Dermis microvascular lymphatic vessel endothelial cell (primary cell): ENCODE data around the gene OR2G2. TPM values are rescaled to one million over a fixed set of nuclear protein-coding genes. Genes with fewer than 3 reads are reported as not detected.
A peak's percentile ranks its signal among the peaks of the same experiment; 100 is the strongest.

ENCODE experiments used
- DNase-seq, 2 donors: peaks; one replicate each; pipeline versions ENCODE4 v3.0.0 to v3.0.0-alpha.2; 2010; ENCODE audit warnings: low read depth in 2 of 2
- total RNA-seq: library from RNA; depleted of rRNA; stranded (reverse); fragments of >200 nt; gene quantifications from 2 replicates; pipeline ENCODE4 v1.2.1, GENCODE V29; 2014

The OR2G2 gene, protein sequence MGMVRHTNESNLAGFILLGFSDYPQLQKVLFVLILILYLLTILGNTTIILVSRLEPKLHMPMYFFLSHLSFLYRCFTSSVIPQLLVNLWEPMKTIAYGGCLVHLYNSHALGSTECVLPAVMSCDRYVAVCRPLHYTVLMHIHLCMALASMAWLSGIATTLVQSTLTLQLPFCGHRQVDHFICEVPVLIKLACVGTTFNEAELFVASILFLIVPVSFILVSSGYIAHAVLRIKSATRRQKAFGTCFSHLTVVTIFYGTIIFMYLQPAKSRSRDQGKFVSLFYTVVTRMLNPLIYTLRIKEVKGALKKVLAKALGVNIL
- not detected in 2 replicates for total RNA-seq

- no peak for DNase-seq
These were observed at the start of gene OR2G2 for GRCh38 chr1:247588060-247588459. Gene OR2G2, plus strand, starts transcription at chr1:247588360. Its CDS starts 0 bp downstream, at chr1:247588360.

DNA sequence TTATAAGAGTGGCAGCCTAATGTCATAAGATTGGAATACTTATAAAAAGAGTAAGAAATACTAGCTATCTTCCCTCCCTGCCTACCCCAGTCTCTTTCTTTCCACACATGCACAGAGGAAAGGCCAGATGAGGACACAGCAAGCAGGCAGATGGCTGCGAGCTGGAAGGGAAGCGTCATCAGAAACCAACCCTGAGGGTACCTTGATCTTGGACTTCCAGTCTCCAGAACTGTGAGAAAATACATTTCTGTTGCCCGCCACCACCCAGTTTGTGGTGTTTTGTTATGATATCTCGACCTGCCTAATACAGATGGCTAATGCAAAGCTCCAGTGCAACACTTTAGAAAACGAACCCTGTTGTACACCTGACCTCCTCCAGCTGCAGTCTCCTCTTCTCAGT, 49.6 kb upstream of the OR2G2 start:
- DNase-seq, result no peak

DNA sequence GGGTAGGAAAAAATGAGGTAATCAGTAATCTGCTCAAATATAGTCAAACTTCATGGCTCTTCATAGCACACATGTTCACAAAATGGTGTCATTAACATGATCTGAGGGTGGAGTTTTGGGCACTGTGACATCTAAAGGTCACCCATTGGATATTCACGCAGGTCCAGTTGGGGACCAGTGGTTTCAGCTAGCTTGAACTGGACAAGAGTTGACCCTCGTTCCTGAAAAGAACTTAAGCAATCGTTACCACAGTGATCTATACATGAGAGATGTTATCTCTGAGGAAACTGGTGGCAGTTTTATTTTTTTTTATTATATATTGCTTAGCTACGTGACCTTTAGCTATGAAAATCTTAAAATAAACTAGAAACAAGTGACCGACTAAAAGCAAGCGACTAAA, 48.9 kb upstream of the OR2G2 start:
- DNase-seq, result no peak

- no peak for DNase-seq
These were observed 47.6 kb upstream of the OR2G2 start for GRCh38 chr1:247540581-247540980.

- no peak for DNase-seq
These were observed 45.3 kb upstream of the OR2G2 start for GRCh38 chr1:247542811-247543210.

DNA sequence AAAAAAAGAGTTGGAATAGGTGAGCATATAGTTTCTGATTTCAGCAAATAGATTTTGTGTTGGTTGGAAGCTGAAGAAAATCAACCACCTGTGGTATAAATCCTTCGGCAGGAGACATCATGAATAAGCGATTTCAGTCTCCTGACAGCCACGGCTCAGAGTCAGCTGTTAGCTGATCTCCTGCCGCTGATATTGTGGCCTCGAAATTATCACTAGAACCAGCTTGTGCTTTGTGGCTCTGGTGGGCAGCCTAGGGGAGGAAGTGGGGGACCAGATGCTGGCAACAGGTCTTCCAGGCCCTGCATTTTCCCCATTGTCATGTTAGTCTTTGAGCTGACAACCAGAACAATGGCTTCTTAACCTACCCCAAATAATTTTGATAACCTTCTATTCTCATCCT, 40.1 kb upstream of the OR2G2 start:
- DNase-seq, result no peak

DNA sequence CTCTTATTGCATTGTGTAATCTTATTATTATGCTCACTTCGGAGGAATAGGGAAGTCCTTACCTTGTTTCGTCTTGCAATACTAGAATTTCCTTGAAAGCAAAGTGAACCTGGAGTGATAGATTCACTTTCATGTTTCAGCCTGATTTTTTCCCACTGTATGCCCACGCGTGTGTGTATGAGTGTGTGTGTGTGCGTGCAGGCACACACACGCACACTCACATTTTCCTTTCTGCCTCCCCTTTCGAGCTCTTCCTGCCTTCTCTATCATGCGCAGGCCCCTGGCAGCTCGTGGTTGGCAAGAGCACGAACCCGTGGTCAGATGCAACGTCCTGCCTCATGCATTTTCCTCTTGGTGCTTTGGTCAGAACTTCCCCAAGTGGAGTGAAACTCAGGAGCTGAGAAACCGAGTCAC, 39.4 kb upstream of the OR2G2 start, which contains the start of gene GCSAML:
TSS of gene GCSAML (plus strand) at position 366 of the 414 bp plus-strand sequence. CDS start 58 bp downstream, outside the sequence.
- DNase-seq, result no peak

DNA sequence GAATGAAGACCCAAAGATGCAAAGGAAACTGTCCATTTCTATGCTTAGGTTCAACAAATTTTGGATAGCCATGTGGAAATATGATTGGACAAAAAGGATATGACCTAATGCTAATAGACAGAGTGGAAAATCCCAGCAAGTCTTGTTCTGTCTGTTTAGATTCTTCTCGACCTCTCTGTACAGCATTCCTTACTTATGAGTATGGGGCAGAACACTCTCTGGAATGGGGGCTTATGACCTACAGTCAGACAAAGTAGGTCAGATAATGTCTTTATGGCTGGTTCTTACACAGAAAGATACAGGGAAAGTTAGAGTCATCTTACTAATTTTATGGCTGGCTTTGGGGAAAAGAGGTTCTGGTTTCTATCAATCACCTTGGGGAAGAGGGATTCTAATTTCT, 36.4 kb upstream of the OR2G2 start:
- no peak for DNase-seq

DNA sequence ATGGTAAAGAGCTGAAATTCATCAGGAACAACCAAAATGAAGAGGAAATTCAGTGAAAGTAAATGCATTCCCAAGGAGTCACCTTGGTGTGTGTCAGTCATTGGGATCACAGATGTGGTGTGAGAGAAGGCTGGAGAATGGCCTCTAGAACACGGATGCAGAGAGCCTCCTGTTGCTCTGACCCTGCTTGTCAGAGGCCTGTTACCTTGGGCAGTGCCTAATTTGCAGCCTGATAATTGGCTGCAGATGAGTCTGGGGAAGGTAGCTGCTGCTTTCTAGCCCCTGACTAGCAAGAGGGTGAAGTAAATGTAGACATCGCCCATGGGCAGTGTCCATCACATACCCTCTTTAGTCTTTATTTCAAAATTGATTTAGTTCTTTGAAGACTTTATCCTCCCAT, 35.9 kb upstream of the OR2G2 start:
- DNase-seq, result no peak

- no peak for DNase-seq
These were observed 30.1 kb upstream of the OR2G2 start for GRCh38 chr1:247557926-247558674.

DNA sequence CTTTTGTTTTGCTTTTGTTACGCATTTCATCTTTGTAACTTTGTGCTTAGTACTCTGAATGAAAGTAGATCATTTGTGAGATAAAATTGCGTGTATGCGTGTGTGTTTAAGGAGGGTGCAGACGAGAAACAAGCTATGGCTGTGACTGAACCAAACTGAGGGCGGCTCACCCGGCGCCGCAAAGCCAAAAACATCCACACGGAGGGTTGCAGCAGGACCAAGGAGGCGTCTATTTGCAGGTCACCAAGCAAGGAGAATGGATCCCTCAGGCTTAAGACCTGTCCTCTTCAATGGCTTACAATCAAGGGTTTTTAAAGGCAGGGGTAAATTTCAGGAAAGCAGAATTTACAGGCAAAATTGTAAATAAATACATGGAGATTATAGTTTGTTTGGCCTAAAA, 26.4 kb upstream of the OR2G2 start:
- DNase-seq, result no peak

GRCh38 chr1:247562198-247562597, 26.0 kb upstream of the OR2G2 start:
- DNase-seq, result no peak

DNA sequence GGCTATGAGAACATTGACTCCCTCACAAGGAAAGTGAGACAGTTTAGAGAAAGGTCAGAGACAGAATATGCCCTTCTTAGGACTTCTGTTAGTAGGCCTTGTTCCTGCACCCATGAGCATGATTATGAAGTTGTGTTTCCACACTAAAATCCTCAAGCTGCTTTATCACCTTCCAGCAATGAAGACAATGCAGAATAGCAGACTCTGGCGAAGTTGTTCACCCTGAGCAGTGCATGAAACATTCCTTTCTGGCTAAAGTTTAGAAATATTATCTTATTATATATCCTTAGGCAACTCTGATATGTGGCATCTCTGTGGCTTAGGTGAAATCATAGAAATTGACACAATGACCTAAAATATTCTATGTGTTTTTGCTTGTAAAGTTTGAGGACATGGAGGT, 13.9 kb upstream of the OR2G2 start:
- no peak for DNase-seq

DNA sequence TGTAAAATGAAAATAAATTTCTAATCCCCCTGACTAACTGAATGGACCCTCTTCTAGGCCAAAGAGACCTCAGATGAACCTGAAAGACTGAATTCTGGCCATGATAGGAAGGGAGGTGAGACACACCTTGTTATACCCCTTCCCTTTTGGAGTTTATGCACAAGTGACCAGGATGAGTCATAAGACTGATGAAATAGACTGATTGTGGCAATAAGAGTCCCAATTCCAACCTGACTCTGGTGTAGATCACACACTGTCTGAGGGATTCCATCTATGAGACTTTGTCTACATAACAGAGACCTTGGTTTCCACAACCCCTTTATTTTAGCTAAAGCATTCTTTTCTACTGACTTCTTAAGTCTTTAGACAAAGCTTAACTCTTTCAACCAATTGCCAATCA, 13.5 kb upstream of the OR2G2 start:
- DNase-seq, result no peak

GRCh38 chr1:247576514-247576913, 11.6 kb upstream of the OR2G2 start:
- DNase-seq, result no peak

DNA sequence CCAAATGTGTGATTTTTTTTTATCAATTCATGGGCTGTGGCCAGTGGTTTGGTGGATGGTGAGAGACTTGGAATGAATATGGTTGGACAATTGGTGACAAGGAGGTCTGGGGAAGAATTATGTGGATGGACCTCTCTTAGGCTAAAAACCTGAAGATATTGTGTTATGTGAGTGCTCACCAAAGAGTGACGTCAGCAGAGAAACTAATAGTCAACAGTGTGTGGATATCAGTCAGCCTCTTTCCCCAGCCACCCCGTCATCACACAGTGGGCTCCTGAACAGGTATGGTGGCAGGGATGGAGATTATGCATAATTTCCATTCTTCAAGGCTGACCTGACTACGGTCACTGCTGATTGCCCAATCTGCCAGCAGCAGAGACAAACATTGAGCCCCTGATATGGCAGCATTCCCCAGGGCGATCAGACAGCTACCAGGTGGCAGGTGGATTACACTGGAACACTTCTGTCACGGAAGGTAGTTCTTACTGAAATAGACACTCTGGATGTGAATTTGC, 9.2 kb upstream of the OR2G2 start:
- no peak for DNase-seq

GRCh38 chr1:247605286-247605685, 17.1 kb downstream of the OR2G2 start, which contains the start of gene OR2G3:
Gene OR2G3, plus strand, starts transcription at chr1:247605586. Its CDS starts 0 bp downstream, at chr1:247605586.
- no peak for DNase-seq

- DNase-seq, result no peak
These were observed 25.2 kb downstream of the OR2G2 start for GRCh38 chr1:247613405-247613804.

DNA sequence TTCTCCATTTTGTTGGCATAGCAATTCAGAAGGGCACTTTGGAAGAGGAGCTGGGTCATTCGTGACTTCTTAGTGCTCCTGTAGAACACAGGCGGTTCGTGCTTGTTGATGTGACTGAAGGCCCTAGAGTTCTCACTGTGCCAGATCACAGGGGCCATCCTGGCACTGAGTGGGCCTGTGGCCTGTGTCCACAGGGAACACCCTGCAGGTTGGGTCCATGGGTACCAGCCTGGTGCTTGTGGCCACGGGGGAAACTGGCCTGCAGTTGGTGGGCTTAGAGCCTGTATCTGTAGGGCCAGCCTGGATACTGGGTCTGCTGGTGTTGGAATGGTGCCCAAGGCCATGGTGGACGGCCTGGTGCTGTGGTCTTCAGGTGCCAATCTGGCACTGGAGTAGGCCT, 26.5 kb downstream of the OR2G2 start:
- DNase-seq, result no peak

- DNase-seq, result no peak
These were observed 39.8 kb downstream of the OR2G2 start for GRCh38 chr1:247627951-247628350.

- peak in 1 of 2 donors; percentile 59 for DNase-seq
These were observed 49.9 kb downstream of the OR2G2 start for GRCh38 chr1:247638011-247638410.

DNA sequence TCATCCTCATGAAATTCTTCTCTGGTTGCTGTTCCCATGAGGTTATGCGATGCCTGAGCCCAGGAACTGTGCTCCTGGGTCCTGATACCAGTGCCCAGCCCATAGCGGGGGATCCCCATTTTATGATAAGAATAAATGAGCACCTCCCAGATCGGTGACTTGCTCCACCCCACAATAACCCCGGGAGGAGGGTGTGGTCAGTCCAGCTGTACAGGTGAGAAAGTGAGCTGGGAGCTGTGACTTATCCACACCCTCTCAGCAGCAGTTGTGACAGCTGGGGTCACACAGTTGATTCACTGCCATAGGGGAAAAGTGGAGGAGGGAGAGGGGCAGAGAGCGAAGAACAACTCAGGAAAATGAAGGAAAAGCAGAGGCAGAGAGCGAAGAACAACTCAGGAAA, 50.6 kb downstream of the OR2G2 start:
- no peak for DNase-seq
